DMS 273 (cell line): ENCODE results near the gene OSM.

Experiments
- DNase-seq: peaks from one replicate; lab custom pipeline; 2025; ENCODE audit not compliant: unreplicated experiment; lab: John Stamatoyannopoulos, UW

Gene OSM

DNA sequence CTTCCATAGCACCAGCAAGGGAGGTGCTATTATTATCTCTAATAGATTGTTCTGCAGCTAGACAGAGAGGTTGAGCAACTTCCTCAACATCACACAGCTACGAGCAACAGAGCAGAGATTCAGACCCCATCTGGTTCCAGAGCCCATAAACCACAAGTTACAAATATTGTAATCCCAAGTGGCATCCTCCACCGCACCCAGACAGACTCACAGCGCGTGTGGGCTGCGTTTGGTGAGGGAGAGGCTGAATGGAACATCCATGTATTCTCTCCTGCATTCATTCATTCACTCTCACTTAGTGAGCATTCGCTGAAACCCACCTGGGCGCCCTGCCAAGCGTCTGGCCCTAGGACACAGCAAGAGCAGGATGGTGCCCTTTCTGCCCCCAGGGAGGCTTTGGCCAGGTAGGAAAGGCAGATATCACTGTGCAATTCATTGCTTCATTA is 53.6 kb downstream of the OSM start:
- DNase-seq = no peak
